ENCODE measurements around the gene C11orf71. TPM values are rescaled to one million over a fixed set of nuclear protein-coding genes. Genes with fewer than 3 reads are reported as not detected.

Gene C11orf71
- total RNA-seq, 4 donors from 2014 or later = 4.8 to 9.8 (median 6.0) TPM

DNA sequence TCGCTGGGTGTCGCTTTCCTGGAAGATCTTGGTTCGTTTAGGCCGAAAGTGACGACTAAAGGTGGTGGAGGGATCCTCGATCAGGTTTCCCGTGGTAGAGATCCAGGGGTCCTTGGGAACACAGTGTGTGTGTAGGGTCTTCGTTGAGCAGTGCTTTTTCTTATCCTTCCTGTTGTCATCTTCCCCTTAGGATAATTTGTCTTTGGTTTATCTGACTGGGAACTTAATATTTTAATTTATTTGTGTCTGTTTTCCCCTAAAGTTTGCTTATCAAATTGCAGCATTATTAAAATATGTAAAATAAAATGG lies 558 bp upstream of the C11orf71 start:
- DNase-seq (ENCODE audit: low spot score) (no peak), ATAC-seq (ENCODE audit: low FRiP score) (no peak)
- TF ChIP-seq, protein P1, sequence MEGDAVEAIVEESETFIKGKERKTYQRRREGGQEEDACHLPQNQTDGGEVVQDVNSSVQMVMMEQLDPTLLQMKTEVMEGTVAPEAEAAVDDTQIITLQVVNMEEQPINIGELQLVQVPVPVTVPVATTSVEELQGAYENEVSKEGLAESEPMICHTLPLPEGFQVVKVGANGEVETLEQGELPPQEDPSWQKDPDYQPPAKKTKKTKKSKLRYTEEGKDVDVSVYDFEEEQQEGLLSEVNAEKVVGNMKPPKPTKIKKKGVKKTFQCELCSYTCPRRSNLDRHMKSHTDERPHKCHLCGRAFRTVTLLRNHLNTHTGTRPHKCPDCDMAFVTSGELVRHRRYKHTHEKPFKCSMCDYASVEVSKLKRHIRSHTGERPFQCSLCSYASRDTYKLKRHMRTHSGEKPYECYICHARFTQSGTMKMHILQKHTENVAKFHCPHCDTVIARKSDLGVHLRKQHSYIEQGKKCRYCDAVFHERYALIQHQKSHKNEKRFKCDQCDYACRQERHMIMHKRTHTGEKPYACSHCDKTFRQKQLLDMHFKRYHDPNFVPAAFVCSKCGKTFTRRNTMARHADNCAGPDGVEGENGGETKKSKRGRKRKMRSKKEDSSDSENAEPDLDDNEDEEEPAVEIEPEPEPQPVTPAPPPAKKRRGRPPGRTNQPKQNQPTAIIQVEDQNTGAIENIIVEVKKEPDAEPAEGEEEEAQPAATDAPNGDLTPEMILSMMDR (IDR thresholded peaks at IDR 0.05) = no peak

DNA sequence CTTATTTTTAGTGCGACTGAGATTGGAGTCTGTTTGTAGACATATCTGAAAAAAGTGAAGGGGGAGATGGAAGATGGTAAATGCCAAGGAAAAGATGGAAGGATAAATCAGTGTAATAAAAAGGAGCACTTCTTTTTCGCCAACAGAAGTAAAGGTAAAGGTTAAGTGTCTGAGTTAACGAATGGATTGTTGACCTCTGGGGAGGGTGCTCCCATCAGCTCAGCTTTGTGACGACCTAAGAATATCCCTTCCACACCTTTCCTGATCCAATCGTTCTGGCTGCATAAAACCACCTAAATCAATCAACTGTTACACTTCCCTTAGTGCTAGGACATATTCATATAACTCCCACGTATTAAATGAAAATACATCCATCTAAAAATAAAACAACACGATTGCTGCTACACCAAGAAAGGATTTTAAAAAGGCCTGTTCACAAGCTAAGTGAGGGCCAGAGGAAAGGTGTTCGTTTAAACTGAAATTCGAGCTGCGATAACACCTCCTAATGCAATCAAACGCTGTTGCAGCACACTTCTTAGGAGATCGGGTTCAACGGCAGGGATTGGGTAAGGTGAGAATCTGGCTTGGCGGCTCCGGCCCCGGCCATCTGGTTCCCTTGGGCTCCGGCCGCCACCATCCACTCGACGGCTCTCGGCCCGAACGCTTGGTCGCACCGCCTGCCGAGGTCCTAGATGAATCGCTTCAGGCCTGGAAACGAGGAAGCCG lies 658 bp downstream of the C11orf71 start:
- TF ChIP-seq, protein P1 (IDR thresholded peaks at IDR 0.05) = no peak
- DNase-seq (ENCODE audit: low spot score) = no peak
- ATAC-seq (ENCODE audit: low FRiP score) = peak; percentile 35

DNA sequence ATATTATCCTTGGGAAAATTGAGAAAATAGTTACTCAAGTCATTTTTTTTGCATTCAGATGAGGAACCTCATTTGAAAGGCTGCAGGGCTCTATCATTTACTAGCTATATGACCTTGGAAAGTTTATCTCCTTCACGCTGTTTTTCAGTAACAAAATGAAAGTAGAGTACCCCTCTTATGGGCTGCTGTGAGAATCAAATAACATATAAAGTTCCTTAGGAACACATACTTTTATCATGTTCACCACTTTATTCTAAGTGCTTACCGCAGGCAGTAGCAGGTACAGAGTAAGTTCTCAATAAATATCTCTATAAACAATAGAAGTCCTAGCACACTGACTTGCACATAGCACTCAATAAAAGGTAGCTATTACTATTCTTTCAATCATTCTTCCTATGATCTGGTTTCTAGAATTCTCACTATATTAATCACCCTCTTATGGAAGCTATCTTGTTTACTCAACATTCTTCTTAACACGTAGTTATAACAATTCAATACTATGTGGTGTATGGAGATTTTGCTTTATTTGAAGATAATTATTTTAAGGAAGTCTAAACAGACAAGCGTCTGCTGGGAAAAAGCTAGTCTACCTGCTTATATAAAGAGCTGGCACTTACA lies 1.9 kb downstream of the C11orf71 start:
- ATAC-seq (ENCODE audit: low FRiP score) = no peak
- DNase-seq (ENCODE audit: low spot score) = no peak
- TF ChIP-seq, protein P1 (IDR thresholded peaks at IDR 0.05) = no peak

DNA sequence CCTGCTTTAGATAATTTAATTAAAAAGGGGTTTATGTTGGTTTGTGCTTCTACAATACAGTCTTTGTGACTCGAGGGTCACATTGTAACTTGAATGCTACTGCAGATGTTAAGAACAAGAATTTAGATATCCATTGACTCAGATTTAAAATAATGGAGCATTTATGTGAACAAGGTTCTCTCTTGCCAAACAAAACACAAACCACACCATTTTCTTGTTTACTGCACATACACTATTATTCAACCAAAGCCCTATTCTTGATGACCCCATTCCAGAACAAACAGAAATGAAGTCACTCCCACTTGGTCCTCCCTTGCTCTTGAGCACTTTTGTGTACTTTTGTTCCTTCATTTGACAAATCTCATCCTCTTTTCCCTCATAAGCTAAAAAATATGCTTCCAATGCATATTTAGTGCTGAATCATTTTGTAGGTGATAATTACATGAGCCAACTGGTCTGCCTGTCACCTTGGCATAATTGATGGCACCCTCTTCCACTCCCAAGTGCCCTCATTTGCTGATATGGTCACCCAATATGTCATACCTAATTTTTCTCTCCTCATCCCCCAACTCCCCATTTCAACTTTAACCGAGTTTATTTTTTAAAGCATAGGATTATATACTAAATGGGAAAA lies 2.8 kb downstream of the C11orf71 start:
- DNase-seq (ENCODE audit: low spot score) (no peak), ATAC-seq (ENCODE audit: low FRiP score) (no peak)
- TF ChIP-seq, protein P1 (IDR thresholded peaks at IDR 0.05) = no peak

DNA sequence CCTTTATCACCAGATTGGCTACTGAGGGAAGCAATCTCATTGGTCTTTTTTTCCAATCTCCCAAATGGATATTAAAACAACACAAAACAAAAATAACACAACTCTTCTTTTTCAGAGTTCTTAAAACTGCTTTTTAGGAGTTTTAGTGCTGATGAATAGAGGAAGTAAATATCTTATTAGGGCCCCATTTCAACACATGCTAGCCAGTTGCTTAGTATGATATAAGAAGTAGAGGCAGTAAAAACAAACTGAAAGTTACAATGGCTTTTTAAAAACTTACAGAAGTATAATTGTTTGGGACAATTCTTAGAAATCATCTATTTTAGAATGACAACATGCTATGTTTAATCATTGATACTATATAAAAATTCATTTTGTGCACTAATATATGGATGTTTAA lies 3.4 kb downstream of the C11orf71 start:
- DNase-seq (ENCODE audit: low spot score) (no peak), ATAC-seq (ENCODE audit: low FRiP score) (no peak)
- TF ChIP-seq, protein P1 (IDR thresholded peaks at IDR 0.05) = no peak

DNA sequence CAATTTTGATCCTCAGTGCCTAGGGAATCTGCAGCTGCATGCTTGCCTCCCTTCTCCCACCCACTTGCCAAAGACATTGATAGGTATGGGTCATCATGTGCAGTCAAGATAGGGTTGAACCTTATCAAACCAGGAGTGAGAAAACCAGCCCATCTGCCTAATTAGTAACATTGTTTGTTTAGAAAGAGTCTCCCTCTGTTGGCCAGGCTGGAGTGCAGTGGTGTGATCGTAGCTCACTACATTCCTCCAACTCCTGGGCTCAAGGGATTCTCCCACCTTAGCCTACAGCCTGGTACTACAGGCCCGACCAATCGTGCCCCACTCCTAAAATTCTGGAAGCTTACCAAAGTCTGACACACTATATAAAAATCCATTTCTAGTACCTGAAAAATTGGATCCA lies 4.6 kb downstream of the C11orf71 start:
- no peak for DNase-seq (ENCODE audit: low spot score)
- TF ChIP-seq, protein P1 (IDR thresholded peaks at IDR 0.05) = no peak
- no peak for ATAC-seq (ENCODE audit: low FRiP score)
